Keratinocyte (primary cell): ENCODE measurements around the gene SMG1. TPM values are rescaled to one million over a fixed set of nuclear protein-coding genes. Genes with fewer than 3 reads are reported as not detected.

Experiments
- DNase-seq: peaks from one replicate; pipeline ENCODE4 v3.0.0-alpha.2; 2011; ENCODE audit warnings: low read depth, missing footprints, low spot score
- FAIRE-seq: peaks from 2 replicates; lab custom pipeline; 2011; peaks lifted over from hg19 to GRCh38; lab: Jason Lieb, UNC
- H2AFZ ChIP-seq: 2 replicates; pipeline ENCODE4 v1.6.0; 2012; ENCODE audit warnings: low read length, control low read depth, inconsistent platforms; ENCODE audit not compliant: control insufficient read depth
- H3K27ac ChIP-seq: 2 replicates; pipeline ENCODE4 v1.5.1; 2011; ENCODE audit warnings: low read length; ENCODE audit not compliant: control insufficient read depth, insufficient read depth
- H3K27me3 ChIP-seq: 3 replicates; pipeline ENCODE4 v1.6.0; 2011; ENCODE audit warnings: low read length; ENCODE audit not compliant: control insufficient read depth, insufficient read depth; ENCODE audit errors: extremely low read depth
- H3K36me3 ChIP-seq, 2 experiments: 2 replicates in 1 of 2; 3 replicates in 1 of 2; pipeline ENCODE4 v1.5.1; 2011; ENCODE audit warnings: low read length in 2 of 2, mild to moderate bottlenecking in 1 of 2; ENCODE audit not compliant: control insufficient read depth in 2 of 2, insufficient read depth in 2 of 2; ENCODE audit errors: extremely low read depth in 1 of 2
- H3K4me1 ChIP-seq: 3 replicates; pipeline ENCODE4 v1.5.1; 2011; ENCODE audit warnings: low read length; ENCODE audit not compliant: control insufficient read depth, insufficient read depth; ENCODE audit errors: extremely low read depth
- H3K4me2 ChIP-seq: 3 replicates; pipeline ENCODE4 v1.6.0; 2011; ENCODE audit warnings: low read depth, low read length; ENCODE audit not compliant: control insufficient read depth, insufficient read depth; ENCODE audit errors: extremely low read depth
- H3K4me3 ChIP-seq, 3 experiments: fragments of 200-600 bp in 1 of 3; sonication (generic) in 1 of 3; 2 replicates in 2 of 3; 3 replicates in 1 of 3; pipeline ENCODE4 v1.5.1; 2011 to 2016; ENCODE audit warnings: low read length in 3 of 3, mild to moderate bottlenecking in 3 of 3, control low read depth in 2 of 3, inconsistent platforms in 1 of 3, low read depth in 1 of 3, mixed read lengths in 1 of 3, mixed run types in 1 of 3, moderate library complexity in 1 of 3; ENCODE audit not compliant: control insufficient read depth in 2 of 3, insufficient read depth in 2 of 3; ENCODE audit errors: extremely low read depth in 1 of 3
- H3K79me2 ChIP-seq: 2 replicates; pipeline ENCODE4 v1.6.0; 2012; ENCODE audit warnings: low read length; ENCODE audit not compliant: control insufficient read depth, insufficient read depth
- H3K9ac ChIP-seq: 3 replicates; pipeline ENCODE4 v1.6.0; 2011; ENCODE audit warnings: low read length; ENCODE audit not compliant: control insufficient read depth, insufficient read depth; ENCODE audit errors: extremely low read depth
- H3K9me1 ChIP-seq: 3 replicates; pipeline ENCODE4 v1.6.0; 2011; ENCODE audit warnings: low read length; ENCODE audit not compliant: control insufficient read depth, insufficient read depth; ENCODE audit errors: extremely low read depth
- H3K9me3 ChIP-seq: 2 replicates; pipeline ENCODE4 v1.5.1; 2012; ENCODE audit warnings: low read depth, low read length; ENCODE audit not compliant: control insufficient read depth
- H4K20me1 ChIP-seq: 3 replicates; pipeline ENCODE4 v1.6.0; 2011; ENCODE audit warnings: low read length; ENCODE audit not compliant: control insufficient read depth, insufficient read depth; ENCODE audit errors: extremely low read depth
- CTCF ChIP-seq, 3 experiments: IDR thresholded peaks in 1 of 3; conservative IDR thresholded peaks in 1 of 3; optimal IDR thresholded peaks in 1 of 3; 2 replicates in 2 of 3; 3 replicates in 1 of 3; pipeline versions ENCODE3 to v1.5.1; 2011; ENCODE audit warnings: low read length in 3 of 3, mild to moderate bottlenecking in 3 of 3, moderate library complexity in 2 of 3, control low read depth in 1 of 3, inconsistent platforms in 1 of 3; ENCODE audit not compliant: insufficient read depth in 2 of 3; ENCODE audit errors: extremely low read depth in 1 of 3
- EZH2 ChIP-seq: IDR thresholded peaks from one replicate; pipeline ENCODE4 v1.6.1; 2012; ENCODE audit warnings: inconsistent platforms, mild to moderate bottlenecking, low read length, moderate library complexity
- dilution Hi-C: fragments of 300-500 bp; cut with MboI; formaldehyde crosslinking; loops from one replicate; pipeline ENCODE4 v1.7.0; 2020; ENCODE audit warnings: low sequenced_read_pairs; ENCODE audit not compliant: extremely low pct_ligation_motif_present
- polyA plus RNA-seq, 5 experiments: library from polyadenylated mRNA; depleted of rRNA in 3 of 5; stranded (reverse) in 3 of 5; stranded (forward) in 1 of 5; unstranded in 1 of 5; fragments of >200 nt; gene quantifications; 1 replicate in 1 of 5; 2 replicates in 3 of 5; 3 replicates in 1 of 5; pipeline versions ENCODE4 v1.2.1 to v1.2.3, GENCODE V29; 2011 to 2012; ENCODE audit warnings: missing spikeins in 2 of 5, low read depth in 1 of 5, low replicate concordance in 1 of 5

Gene SMG1
- polyA plus RNA-seq, 1 donor (not counting 4 experiments of a cell fraction or from before 2014, with no cell fraction given) = 34.2 TPM

- Histone ChIP-seq H3K4me3 (no peak overlapping the region), H4K20me1 (no peaks in the 10 kb centered on the region), H3K4me1 (no peaks in the 10 kb centered on the region), H3K9ac (no peak overlapping the region), H3K27ac (no peak overlapping the region), H3K4me2 (no peak overlapping the region), H3K36me3 (peaks cover 23 to 29% of the 10 kb centered on the region in 2 experiments), H2AFZ (no peak overlapping the region), H3K79me2 (no peaks in the 10 kb centered on the region), H3K9me1 (no peaks in the 10 kb centered on the region), H3K27me3 (no peaks in the 10 kb centered on the region), H3K9me3 (no peaks in the 10 kb centered on the region)
- DNase-seq = no peak
- dilution Hi-C loops = no loop called here
- FAIRE-seq = no peak
- TF ChIP-seq EZH2 (no peak), CTCF (optimal IDR thresholded peaks at IDR 0.05 in 1 of 3, IDR thresholded peaks at IDR 0.05 in 1 of 3, conservative IDR thresholded peaks at IDR 0.05 in 1 of 3; ENCODE audit: extremely low read depth in 1 of 3, insufficient read depth in 2 of 3, low read length in 3 of 3) (no peak)
Observed at GRCh38 chr16:18829251-18829650, 97.0 kb downstream of the SMG1 start.

GRCh38 chr16:18827890-18828289 lies 98.3 kb downstream of the SMG1 start:
- TF ChIP-seq EZH2 (no peak), CTCF (optimal IDR thresholded peaks at IDR 0.05 in 1 of 3, IDR thresholded peaks at IDR 0.05 in 1 of 3, conservative IDR thresholded peaks at IDR 0.05 in 1 of 3; ENCODE audit: extremely low read depth in 1 of 3, insufficient read depth in 2 of 3, low read length in 3 of 3) (no peak)
- FAIRE-seq (no peak), DNase-seq (no peak)
- H3K27me3 ChIP-seq = no peaks in the 10 kb centered on the region
- H3K36me3 ChIP-seq = peaks cover 15 to 22% of the 10 kb centered on the region in 2 experiments
- H2AFZ ChIP-seq = no peak overlapping the region
- no peaks in the 10 kb centered on the region for H3K9me3 ChIP-seq
- no peak overlapping the region for H3K9ac ChIP-seq
- H3K27ac ChIP-seq = no peak overlapping the region
- H4K20me1 ChIP-seq = no peaks in the 10 kb centered on the region
- H3K9me1 ChIP-seq = no peaks in the 10 kb centered on the region
- H3K4me1 ChIP-seq = no peaks in the 10 kb centered on the region
- no peak overlapping the region for H3K4me2 ChIP-seq
- H3K4me3 ChIP-seq = no peak overlapping the region
- H3K79me2 ChIP-seq = no peaks in the 10 kb centered on the region
- dilution Hi-C loops = no loop called here
